GM12865 (cell line): ENCODE data around the gene CYFIP1.

Experiments
- DNase-seq: peaks from one replicate; pipeline ENCODE4 v3.0.0; 2010; ENCODE audit warnings: low read depth
- H3K4me3 ChIP-seq: 2 replicates; pipeline ENCODE4 v1.5.1; 2011; ENCODE audit warnings: mild to moderate bottlenecking, low read depth, low read length, control low read depth
- TF ChIP-seq, protein P1 (sequence below): IDR thresholded peaks from 2 replicates; pipeline ENCODE4 v1.5.1; 2011; ENCODE audit warnings: low read length, control low read depth, low read depth, inconsistent platforms; ENCODE audit not compliant: insufficient read depth; ENCODE audit errors: missing control alignments

Gene CYFIP1

DNA sequence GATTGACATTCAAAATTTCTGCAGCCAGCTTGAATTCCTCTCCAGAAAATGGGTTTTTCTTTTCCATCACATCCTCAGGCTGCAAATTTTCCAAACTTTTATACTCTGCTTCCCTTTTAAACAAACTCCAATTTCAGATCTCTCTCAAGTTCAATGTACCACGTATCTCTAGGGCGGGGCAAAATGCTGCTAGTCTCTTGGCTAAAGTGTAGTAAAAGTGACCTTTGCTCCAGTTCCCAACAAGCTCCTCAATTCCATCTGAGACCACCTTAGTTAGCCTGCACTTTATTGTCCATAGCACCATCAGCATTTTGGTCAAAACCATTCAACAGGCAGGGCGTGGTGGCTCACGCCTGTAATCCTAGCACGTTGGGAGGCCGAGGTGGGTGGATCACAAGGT, 95.0 kb downstream of the CYFIP1 start:
- no peak overlapping the region for H3K4me3 ChIP-seq
- TF ChIP-seq, protein P1, sequence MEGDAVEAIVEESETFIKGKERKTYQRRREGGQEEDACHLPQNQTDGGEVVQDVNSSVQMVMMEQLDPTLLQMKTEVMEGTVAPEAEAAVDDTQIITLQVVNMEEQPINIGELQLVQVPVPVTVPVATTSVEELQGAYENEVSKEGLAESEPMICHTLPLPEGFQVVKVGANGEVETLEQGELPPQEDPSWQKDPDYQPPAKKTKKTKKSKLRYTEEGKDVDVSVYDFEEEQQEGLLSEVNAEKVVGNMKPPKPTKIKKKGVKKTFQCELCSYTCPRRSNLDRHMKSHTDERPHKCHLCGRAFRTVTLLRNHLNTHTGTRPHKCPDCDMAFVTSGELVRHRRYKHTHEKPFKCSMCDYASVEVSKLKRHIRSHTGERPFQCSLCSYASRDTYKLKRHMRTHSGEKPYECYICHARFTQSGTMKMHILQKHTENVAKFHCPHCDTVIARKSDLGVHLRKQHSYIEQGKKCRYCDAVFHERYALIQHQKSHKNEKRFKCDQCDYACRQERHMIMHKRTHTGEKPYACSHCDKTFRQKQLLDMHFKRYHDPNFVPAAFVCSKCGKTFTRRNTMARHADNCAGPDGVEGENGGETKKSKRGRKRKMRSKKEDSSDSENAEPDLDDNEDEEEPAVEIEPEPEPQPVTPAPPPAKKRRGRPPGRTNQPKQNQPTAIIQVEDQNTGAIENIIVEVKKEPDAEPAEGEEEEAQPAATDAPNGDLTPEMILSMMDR, result no peak
- no peak for DNase-seq

DNA sequence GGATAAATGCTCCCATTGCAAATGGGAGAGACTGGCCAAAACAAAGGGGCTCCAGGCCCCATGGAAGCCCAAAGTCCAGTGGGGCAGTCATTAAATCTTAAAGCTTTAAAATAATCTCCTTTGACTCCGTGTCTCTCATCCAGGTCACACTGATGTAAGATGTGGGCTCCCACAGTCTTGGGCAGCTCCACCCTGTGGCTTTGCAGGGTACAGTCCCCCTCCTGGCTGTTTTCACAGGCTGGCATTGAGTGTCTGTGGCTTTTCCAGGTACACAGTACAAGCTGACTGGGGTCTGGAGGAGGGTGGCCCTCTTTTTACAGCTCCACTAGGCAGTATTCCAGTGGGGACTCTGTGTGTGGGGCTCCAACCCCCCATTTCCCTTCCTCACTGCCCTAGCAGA, 95.8 kb downstream of the CYFIP1 start:
- H3K4me3 ChIP-seq, result no peak overlapping the region
- TF ChIP-seq, protein P1, result peak; percentile 11
- DNase-seq, result no peak

GRCh38 chr15:22883196-22883595, 97.0 kb downstream of the CYFIP1 start:
- no peak overlapping the region for H3K4me3 ChIP-seq
- TF ChIP-seq, protein P1, result no peak
- no peak for DNase-seq

- no peak overlapping the region for H3K4me3 ChIP-seq
- no peak for DNase-seq
- TF ChIP-seq, protein P1, result no peak
Observed at GRCh38 chr15:22881739-22882440, 98.3 kb downstream of the CYFIP1 start.

GRCh38 chr15:22880981-22881738, 99.0 kb downstream of the CYFIP1 start:
- TF ChIP-seq, protein P1, result no peak
- H3K4me3 ChIP-seq, result no peak overlapping the region
- DNase-seq, result no peak

- TF ChIP-seq, protein P1, result no peak
- no peak for DNase-seq
- H3K4me3 ChIP-seq, result no peak overlapping the region
Observed at GRCh38 chr15:22880068-22880980, 99.8 kb downstream of the CYFIP1 start.
